A673 (cell line): ENCODE data around the gene MPDZ.

Source experiments
- EZH2 ChIP-seq: fragments of 200-600 bp; sonication (generic); IDR thresholded peaks from 2 replicates; pipeline ENCODE4 v1.6.1; 2017; ENCODE audit warnings: borderline replicate concordance, low read depth, mild to moderate bottlenecking, mixed read lengths, antibody characterized with exemption, low read length; ENCODE audit not compliant: poor library complexity, severe bottlenecking
- TF ChIP-seq, protein P1 (sequence below): fragments of 300-800, 200-600 bp; sonication (generic); conservative IDR thresholded peaks from 2 replicates; pipeline ENCODE4 v1.5.1; 2017; ENCODE audit warnings: low read depth, mild to moderate bottlenecking, antibody characterized with exemption, low read length, moderate library complexity, mixed read lengths

DNA sequence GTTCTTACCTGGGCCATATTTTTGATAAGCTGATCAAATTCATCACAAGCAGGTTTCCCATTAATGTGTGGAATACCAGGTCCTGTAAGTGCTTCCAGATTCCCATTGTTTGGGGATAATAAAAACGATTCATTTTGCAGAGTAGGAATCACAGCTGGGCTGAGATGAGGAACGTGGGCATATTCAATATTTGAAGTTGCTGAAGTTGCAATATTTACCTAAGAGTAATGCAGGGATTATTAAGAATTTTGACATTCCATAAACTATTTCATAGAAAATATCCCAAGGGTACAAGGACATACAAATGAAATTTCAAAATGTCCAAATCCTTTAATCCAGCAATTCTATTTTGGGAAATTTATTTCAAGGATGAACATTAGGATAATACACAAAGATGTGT lies 55.1 kb downstream of the MPDZ start:
- TF ChIP-seq, protein P1, sequence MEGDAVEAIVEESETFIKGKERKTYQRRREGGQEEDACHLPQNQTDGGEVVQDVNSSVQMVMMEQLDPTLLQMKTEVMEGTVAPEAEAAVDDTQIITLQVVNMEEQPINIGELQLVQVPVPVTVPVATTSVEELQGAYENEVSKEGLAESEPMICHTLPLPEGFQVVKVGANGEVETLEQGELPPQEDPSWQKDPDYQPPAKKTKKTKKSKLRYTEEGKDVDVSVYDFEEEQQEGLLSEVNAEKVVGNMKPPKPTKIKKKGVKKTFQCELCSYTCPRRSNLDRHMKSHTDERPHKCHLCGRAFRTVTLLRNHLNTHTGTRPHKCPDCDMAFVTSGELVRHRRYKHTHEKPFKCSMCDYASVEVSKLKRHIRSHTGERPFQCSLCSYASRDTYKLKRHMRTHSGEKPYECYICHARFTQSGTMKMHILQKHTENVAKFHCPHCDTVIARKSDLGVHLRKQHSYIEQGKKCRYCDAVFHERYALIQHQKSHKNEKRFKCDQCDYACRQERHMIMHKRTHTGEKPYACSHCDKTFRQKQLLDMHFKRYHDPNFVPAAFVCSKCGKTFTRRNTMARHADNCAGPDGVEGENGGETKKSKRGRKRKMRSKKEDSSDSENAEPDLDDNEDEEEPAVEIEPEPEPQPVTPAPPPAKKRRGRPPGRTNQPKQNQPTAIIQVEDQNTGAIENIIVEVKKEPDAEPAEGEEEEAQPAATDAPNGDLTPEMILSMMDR = no peak
- TF ChIP-seq EZH2 = no peak
